IPS DF 6.9 (cell line): ENCODE measurements around the gene NCBP3.
"Not testable (repeated sequence)": the region's sequence is repeated elsewhere in the genome, so short reads cannot be mapped to it uniquely, and the experiment has no call there.

ENCODE experiments used
- DNase-seq: peaks from one replicate; pipeline ENCODE4 v3.0.0-alpha.2; 2013; ENCODE audit warnings: low read depth, low spot score
- H3K27ac ChIP-seq: one replicate; pipeline ENCODE4 v1.5.1; 2013; ENCODE audit warnings: low read length, control low read depth
- H3K27me3 ChIP-seq: 2 replicates; pipeline ENCODE4 v1.6.1; 2013; ENCODE audit warnings: mild to moderate bottlenecking, low read length; ENCODE audit not compliant: control insufficient read depth, insufficient read depth
- H3K36me3 ChIP-seq: 2 replicates; pipeline ENCODE4 v1.6.1; 2013; ENCODE audit warnings: low read length; ENCODE audit not compliant: control insufficient read depth, insufficient read depth
- H3K4me1 ChIP-seq: 2 replicates; pipeline ENCODE4 v1.6.1; 2013; ENCODE audit warnings: low read length; ENCODE audit not compliant: control insufficient read depth, insufficient read depth
- H3K4me3 ChIP-seq: 2 replicates; pipeline ENCODE4 v1.5.1; 2013; ENCODE audit warnings: mild to moderate bottlenecking, low read length
- H3K9me3 ChIP-seq: 2 replicates; pipeline ENCODE4 v1.6.1; 2013; ENCODE audit warnings: low read length, inconsistent platforms; ENCODE audit not compliant: control insufficient read depth, insufficient read depth
- WGBS: extraction: QIAGEN DNeasy Blood & Tissue Kit; methylation state at CpG from one replicate; pipeline ENCODE4 v1.1.7; 2013; ENCODE audit warnings: mixed read lengths, missing lambda C conversion rate; ENCODE audit not compliant: insufficient read length, insufficient coverage; 5-methylcytosine and 5-hydroxymethylcytosine counted together

Gene NCBP3

DNA sequence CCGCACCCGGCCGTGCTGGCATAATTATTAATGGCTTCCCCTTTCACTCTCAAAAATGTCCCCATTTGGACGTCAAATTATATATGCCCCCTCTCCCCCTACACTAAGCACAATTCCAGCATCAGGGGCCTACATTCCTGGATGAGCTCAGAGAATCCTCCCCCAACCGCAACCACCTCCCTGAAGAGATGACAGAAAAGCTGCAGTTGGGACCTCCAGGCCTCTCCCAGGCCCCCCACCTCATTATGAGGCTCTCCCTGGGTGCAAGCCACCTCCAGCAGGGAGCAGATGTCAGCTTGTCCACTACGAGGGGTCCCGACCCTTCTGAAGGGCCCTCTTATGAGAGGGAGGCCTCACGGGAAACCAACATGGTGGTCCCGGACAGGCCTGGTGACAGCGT, 18.5 kb upstream of the NCBP3 start:
- Histone ChIP-seq H3K27ac (no peak overlapping the region), H3K4me1 (no peaks in the 10 kb centered on the region), H3K4me3 (no peak overlapping the region), H3K9me3 (no peaks in the 10 kb centered on the region), H3K36me3 (peaks cover 14% of the 10 kb centered on the region), H3K27me3 (no peaks in the 10 kb centered on the region)
- DNase-seq = no peak
- WGBS = no CpG with 5 or more reads among the region's 10 CpGs

DNA sequence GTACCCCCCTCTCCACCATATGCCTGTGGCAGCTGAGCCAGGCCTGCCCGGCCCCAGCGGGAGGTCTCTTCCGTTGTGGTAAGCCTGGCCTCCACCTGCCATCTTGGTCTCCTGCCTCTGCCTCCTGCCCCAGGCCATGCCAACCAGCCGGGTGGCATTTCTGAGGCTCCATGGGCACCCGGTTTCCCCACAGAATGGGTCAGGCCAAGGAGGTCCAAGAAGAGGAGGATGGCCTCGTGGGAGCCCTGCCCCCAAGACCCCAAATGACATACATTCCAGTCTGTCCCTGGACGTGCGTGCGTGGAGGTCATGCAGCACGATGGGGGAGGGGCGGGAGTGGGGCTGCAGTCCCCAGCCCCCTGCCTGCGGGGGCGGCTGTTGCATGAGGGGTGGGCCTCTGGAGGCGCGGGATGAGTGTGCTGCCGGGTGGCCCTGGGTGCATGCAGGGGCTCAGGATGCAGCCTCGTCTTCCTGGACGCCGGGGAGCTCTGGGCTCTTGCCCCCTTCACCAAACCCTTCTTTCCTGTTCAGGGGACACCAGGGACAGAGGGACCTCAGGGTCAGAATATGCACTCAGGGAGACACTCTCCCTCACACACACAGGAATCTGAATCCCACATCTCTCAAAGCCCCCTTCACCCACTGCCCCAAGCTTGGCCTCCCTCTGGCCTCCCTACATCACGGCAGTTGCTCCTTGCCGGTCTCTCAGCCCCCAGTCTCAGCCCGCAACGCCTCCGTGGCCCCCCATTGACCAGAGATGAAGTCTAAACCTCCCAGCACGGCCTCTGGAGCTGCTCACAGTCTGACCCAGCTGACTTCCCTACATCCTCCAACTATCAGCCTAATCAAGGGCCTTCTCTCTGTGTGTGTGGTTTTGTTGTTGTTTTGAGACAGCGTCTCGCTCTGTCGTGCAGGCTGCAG, 16.0 kb upstream of the NCBP3 start:
- no peak for DNase-seq
- no peaks in the 10 kb centered on the region for H3K27me3 ChIP-seq
- whole genome bisulfite sequencing = no CpG with 5 or more reads among the region's 28 CpGs
- H3K4me3 ChIP-seq = no peak overlapping the region
- H3K4me1 ChIP-seq = no peaks in the 10 kb centered on the region
- H3K9me3 ChIP-seq = no peaks in the 10 kb centered on the region
- H3K36me3 ChIP-seq = peaks cover 12% of the 10 kb centered on the region
- H3K27ac ChIP-seq = no peak overlapping the region

DNA sequence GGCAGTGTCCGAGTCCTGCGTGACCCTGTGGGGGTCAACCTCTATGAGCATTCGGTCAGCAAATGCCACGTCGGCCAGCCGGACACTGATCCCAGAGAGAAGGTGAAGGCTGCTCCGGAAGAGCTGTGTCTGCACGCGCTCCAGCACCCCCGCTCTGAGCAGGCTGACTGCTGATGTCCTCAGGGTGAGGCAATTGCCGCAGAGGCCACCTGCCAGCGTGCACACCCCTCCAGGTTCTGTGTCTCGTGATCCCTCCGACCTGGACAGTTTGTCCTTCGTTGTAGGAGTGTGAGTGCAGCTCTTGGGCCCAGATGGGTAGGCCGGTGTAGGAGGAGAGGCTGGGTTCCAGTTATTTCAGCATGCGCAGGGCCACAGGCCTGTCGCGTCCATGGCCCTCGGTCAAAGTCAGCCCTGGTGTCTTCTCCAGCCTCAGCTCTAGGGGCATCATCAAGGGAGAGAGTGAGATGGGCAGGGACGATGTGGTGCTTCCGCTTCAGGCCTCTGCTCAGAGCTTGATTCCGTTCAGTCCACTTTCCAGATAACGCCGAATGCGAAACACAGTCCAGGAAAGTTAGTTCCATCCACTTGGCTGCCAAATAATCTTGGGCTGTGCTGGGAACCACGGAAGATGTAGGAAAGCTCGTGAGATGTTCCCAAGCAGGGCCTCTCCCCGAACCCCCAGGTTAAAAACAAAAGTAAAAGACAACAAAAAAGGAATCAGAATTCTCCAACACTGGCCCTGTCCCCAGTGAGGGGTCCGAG, 15.1 kb upstream of the NCBP3 start:
- Histone ChIP-seq H3K4me1 (no peaks in the 10 kb centered on the region), H3K27me3 (no peaks in the 10 kb centered on the region), H3K9me3 (no peaks in the 10 kb centered on the region), H3K27ac (no peak overlapping the region), H3K36me3 (peaks cover 11% of the 10 kb centered on the region), H3K4me3 (no peak overlapping the region)
- no CpG with 5 or more reads among the region's 30 CpGs for WGBS
- DNase-seq = no peak

DNA sequence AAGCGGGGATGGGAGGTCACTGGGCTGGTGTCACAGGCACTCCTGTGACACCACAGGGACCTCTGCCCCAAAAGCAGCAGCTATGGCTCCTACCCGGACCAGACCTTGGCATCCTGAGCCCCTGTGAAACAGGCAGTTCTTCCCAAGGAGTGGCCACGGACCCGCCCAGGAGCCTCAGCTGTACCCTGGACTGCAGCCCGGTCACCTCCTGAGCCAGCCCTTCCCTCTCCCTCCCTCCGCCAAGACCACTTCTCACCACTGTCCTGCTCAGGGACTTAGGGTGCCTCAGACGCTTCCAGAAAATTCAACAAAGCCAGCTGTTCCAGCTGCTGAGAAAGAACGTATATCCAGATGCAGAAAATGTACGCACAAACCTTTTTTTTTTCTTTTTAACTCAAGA, 13.9 kb upstream of the NCBP3 start:
- Histone ChIP-seq H3K27me3 (no peaks in the 10 kb centered on the region), H3K4me3 (no peak overlapping the region), H3K4me1 (no peaks in the 10 kb centered on the region), H3K36me3 (peaks cover 11% of the 10 kb centered on the region), H3K27ac (no peak overlapping the region), H3K9me3 (no peaks in the 10 kb centered on the region)
- no peak for DNase-seq
- no CpG with 5 or more reads among the region's 9 CpGs for WGBS

DNA sequence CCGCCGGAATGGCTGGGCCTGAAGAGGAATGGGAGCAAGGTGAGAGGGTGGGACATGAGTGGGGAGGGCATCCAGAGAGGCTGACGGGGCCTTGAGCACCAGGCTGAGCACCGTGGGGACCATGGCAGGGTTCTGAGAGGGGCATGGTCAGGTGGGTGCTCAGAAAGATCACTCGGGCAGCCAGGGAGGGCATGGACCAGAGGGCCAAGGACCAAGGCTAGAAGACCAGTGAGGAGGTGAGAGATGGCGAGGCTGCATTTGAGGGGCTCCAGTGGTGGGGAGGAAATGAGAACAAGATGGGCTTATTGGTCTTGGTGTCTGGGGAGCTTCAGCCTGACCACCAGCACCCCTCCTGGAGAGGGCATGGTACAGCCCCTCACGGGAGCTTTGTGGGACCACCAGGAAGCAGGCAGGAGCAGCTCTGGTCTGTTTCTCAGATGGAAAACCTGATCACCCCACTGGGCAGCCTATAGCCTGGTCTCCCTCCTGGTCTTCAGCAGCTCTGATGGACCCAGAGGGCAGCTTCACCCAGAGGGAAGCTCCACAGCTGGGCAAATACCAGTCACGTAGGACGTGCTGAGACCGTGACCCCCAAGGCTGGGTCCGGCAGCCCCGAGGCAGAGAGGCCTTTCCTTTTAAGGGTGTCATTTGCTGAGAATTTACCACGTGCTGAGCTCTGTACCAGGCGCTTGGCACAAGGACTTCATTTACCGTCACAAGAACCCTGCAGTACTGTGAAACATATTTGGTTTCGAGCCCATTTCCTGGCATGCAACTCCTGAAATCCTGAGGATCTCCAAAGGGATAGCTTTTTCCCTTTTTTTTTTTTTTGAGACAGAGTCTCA, 11.4 kb upstream of the NCBP3 start:
- no peak overlapping the region for H3K27ac ChIP-seq
- H3K4me1 ChIP-seq = no peaks in the 10 kb centered on the region
- DNase-seq = no peak
- no peaks in the 10 kb centered on the region for H3K27me3 ChIP-seq
- H3K4me3 ChIP-seq = no peak overlapping the region
- peaks cover 11% of the 10 kb centered on the region for H3K36me3 ChIP-seq
- no peaks in the 10 kb centered on the region for H3K9me3 ChIP-seq
- no CpG with 5 or more reads among the region's 16 CpGs for WGBS

DNA sequence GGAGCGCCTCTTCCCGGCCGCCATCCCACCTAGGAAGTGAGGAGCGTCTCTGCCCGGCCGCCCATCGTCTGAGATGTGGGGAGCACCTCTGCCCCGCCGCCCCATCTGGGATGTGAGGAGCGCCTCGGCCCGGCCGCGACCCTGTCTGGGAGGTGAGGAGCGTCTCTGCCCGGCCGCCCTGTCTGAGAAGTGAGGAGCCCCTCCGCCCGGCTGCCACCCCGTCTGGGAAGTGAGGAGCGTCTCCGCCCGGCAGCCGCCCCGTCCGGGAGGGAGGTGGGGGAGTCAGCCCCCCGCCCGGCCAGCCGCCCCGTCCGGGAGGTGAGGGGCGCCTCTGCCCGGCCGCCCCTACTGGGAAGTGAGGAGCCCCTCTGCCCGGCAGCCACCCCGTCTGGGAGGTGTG, 8.2 kb upstream of the NCBP3 start:
- not testable (repeated sequence) for H3K36me3 ChIP-seq, H3K27ac ChIP-seq, H3K27me3 ChIP-seq, H3K4me3 ChIP-seq, H3K9me3 ChIP-seq, H3K4me1 ChIP-seq, DNase-seq
- no CpG with 5 or more reads among the region's 36 CpGs for WGBS

DNA sequence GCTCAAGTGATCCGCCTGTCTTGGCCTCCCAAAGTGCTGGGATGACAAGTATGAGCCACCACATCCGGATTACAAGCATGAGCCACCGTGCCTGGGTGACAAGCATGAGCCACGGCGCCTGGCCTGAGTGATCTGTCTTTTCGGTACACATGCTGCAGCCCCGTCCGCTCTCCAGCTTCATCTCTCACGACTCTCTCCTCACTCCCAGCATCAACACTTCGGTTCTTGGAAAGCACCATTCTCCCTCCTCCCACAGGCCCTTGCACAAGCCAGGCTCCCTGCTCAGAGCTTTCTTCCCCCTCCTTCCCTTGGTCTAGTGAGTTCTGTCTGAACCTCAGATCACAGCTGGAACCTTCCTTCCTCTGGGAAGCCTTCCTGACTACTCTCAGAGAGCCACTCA, 6.5 kb upstream of the NCBP3 start:
- no peak for DNase-seq
- H3K4me1 ChIP-seq = no peaks in the 10 kb centered on the region; the same call in 1 of the 2 replicates
- no peak overlapping the region for H3K4me3 ChIP-seq
- no peaks in the 10 kb centered on the region for H3K9me3 ChIP-seq
- no peak overlapping the region for H3K27ac ChIP-seq
- H3K27me3 ChIP-seq = no peaks in the 10 kb centered on the region
- H3K36me3 ChIP-seq = no peaks in the 10 kb centered on the region
- WGBS = no CpG with 5 or more reads among the region's 10 CpGs

DNA sequence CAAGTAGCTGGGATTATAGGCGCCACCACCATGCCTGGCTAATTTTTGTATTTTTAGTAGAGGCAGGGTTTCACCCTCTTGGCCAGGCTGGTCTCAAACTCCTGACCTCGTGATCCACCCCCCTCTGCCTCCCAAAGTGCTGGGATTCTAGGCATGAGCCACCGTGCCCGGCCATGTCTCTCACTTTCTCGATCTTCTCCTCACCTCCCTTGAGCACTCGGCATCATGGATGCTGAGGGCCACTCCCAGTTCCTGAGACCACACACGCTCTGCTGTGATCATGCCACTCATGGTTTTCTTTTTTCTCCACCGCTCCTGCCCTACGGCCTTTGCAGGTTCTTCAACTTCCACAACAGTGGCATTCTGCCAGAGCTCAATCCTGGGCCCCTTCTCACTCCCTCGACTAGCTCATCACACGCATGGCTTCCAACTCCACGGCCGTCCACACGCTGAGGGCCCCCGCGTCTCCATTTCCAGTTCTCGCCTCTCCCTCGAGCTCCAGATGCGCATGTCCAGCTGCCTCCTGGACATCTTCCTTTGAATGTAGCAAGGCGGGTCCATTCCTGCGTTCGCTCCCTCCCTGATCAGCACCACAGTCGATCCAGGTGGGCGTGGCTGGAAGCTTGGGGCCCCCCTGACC, 5.5 kb upstream of the NCBP3 start:
- DNase-seq = no peak
- H3K36me3 ChIP-seq = no peaks in the 10 kb centered on the region
- no peaks in the 10 kb centered on the region for H3K27me3 ChIP-seq
- no peak overlapping the region for H3K4me3 ChIP-seq
- H3K4me1 ChIP-seq = no peaks in the 10 kb centered on the region; the same call in 1 of the 2 replicates
- no peak overlapping the region for H3K27ac ChIP-seq
- no CpG with 5 or more reads among the region's 24 CpGs for WGBS
- no peaks in the 10 kb centered on the region for H3K9me3 ChIP-seq

DNA sequence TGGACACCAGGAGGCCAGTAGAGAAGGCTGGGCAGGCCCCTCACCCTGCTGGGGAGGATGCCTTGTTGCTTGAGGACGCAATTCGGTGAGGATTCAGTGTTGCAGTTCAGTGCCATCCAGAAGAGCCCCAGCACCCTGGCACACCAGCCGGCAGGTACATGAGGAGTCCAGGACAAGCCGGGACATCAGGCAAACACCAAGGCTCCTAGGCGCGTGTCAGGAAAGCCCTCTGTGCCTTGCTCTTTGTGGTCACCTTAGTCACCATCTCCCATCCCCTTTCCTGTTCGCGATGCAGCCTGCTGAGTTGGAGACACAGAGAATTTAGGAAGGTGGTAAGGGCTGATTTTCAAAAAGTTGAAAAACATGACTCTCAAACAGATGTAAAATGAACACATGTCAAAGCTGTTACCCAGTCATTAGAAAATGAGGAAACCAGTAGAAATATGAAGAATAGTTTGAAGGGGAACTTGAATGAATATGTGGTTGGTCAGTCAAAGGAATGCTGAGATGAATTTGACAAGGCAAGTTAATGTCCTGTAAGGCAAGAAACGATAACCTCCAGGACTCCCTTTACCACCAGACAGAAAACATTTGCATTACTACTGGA, 2.3 kb upstream of the NCBP3 start:
- DNase-seq = no peak
- no CpG with 5 or more reads among the region's 9 CpGs for WGBS
- no peaks in the 10 kb centered on the region; the same call in 1 of the 2 replicates for H3K4me1 ChIP-seq
- H3K9me3 ChIP-seq = no peaks in the 10 kb centered on the region
- no peak overlapping the region for H3K4me3 ChIP-seq
- no peak overlapping the region for H3K27ac ChIP-seq
- no peaks in the 10 kb centered on the region for H3K36me3 ChIP-seq
- H3K27me3 ChIP-seq = no peaks in the 10 kb centered on the region
